DMS114 treated with DMSO at 0.1 percent for 48 hours (cell line): ENCODE results near the gene ARSB.
"Not testable (repeated sequence)": the region's sequence is repeated elsewhere in the genome, so short reads cannot be mapped to it uniquely, and the experiment has no call there.

Experiments
- DNase-seq: peaks from one replicate; lab custom pipeline; 2025; ENCODE audit not compliant: unreplicated experiment; lab: John Stamatoyannopoulos, UW

The ARSB gene

GRCh38 chr5:78782728-78783127 is 202.4 kb downstream of the ARSB start:
- DNase-seq = no peak

GRCh38 chr5:78781611-78782286 is 203.4 kb downstream of the ARSB start:
- no peak for DNase-seq

GRCh38 chr5:78779771-78780616 is 205.1 kb downstream of the ARSB start:
- DNase-seq = no peak

GRCh38 chr5:78779262-78779661 is 205.8 kb downstream of the ARSB start:
- no peak for DNase-seq

GRCh38 chr5:78778538-78778937 is 206.6 kb downstream of the ARSB start:
- no peak for DNase-seq

GRCh38 chr5:78777901-78778300 is 207.2 kb downstream of the ARSB start:
- DNase-seq = no peak

- no peak for DNase-seq
Measured at GRCh38 chr5:78776637-78777036, 208.5 kb downstream of the ARSB start.

- no peak for DNase-seq
Measured at GRCh38 chr5:78773655-78774054, 211.5 kb downstream of the ARSB start.

GRCh38 chr5:78771260-78772205 is 213.6 kb downstream of the ARSB start:
- no peak for DNase-seq

GRCh38 chr5:78768781-78769380 is 216.2 kb downstream of the ARSB start:
- no peak for DNase-seq

GRCh38 chr5:78766412-78766762 is 218.7 kb downstream of the ARSB start:
- DNase-seq = no peak

- DNase-seq = no peak
Measured at GRCh38 chr5:78765756-78766411, 219.2 kb downstream of the ARSB start.

- no peak for DNase-seq
Measured at GRCh38 chr5:78765116-78765515, 220.0 kb downstream of the ARSB start.

- DNase-seq = no peak
Measured at GRCh38 chr5:78763659-78764189, 221.4 kb downstream of the ARSB start.

- not testable (repeated sequence) for DNase-seq
Measured at GRCh38 chr5:78762743-78763142, 222.4 kb downstream of the ARSB start.

- no peak for DNase-seq
Measured at GRCh38 chr5:78761840-78762239, 223.3 kb downstream of the ARSB start.

- no peak for DNase-seq
Measured at GRCh38 chr5:78760770-78761169, 224.3 kb downstream of the ARSB start.

GRCh38 chr5:78760366-78760765 is 224.7 kb downstream of the ARSB start:
- DNase-seq = no peak

- no peak for DNase-seq
Measured at GRCh38 chr5:78758169-78758839, 226.8 kb downstream of the ARSB start.
